HepG2 (cell line): Measurements from ENCODE around the gene TRPT1. TPM values are rescaled to one million over a fixed set of nuclear protein-coding genes. Genes with fewer than 3 reads are reported as not detected.

Experiments
- AGO2 ChIP-seq: fragments of 200-400 bp; formaldehyde crosslinking; optimal IDR thresholded peaks from 2 replicates; pipeline ENCODE3; 2017; ENCODE audit warnings: mild to moderate bottlenecking, low read depth, low read length, moderate library complexity
- ARNT ChIP-seq: fragments of 450-650 bp; IDR thresholded peaks from 2 replicates; pipeline ENCODE4 v1.6.1; 2017
- CTCF ChIP-seq: sonication (generic); formaldehyde crosslinking; IDR thresholded peaks from 2 replicates; pipeline ENCODE4 v1.5.0; 2020; ENCODE audit warnings: mild to moderate bottlenecking, missing genetic modification reagents, moderate library complexity
- GATA4 ChIP-seq: sonication (generic); IDR thresholded peaks from 2 replicates; pipeline ENCODE4 v1.6.1; 2016; ENCODE audit warnings: antibody characterized with exemption, low read depth, borderline replicate concordance
- HNF4A ChIP-seq: sonication (generic); formaldehyde crosslinking; IDR thresholded peaks from 2 replicates; pipeline ENCODE4 v1.4.0; 2020; ENCODE audit warnings: missing genetic modification reagents
- HOXA9 ChIP-seq: sonication (generic); formaldehyde crosslinking; IDR thresholded peaks from 2 replicates; pipeline ENCODE4 v1.8.1; 2022; ENCODE audit warnings: missing genetic modification reagents, mild to moderate bottlenecking, moderate library complexity, borderline replicate concordance
- SAFB2 ChIP-seq: sonication (generic); formaldehyde crosslinking; IDR thresholded peaks from 2 replicates; pipeline ENCODE4 v1.5.1; 2020; ENCODE audit warnings: missing genetic modification reagents, low read depth, mild to moderate bottlenecking, borderline replicate concordance
- TCF7 ChIP-seq: sonication (generic); IDR thresholded peaks from 2 replicates; pipeline ENCODE4 v1.6.1; 2016; ENCODE audit warnings: antibody characterized with exemption, low read depth
- THAP11 ChIP-seq: IDR thresholded peaks from 2 replicates; pipeline ENCODE4 v1.6.1; 2016; ENCODE audit warnings: missing biosample characterization, missing genetic modification reagents
- ZGPAT ChIP-seq: IDR thresholded peaks from 2 replicates; pipeline ENCODE4 v1.6.1; 2016; ENCODE audit warnings: mild to moderate bottlenecking
- ZNF44 ChIP-seq: sonication (generic); formaldehyde crosslinking; IDR thresholded peaks from 2 replicates; pipeline ENCODE4 v1.5.1; 2020; ENCODE audit warnings: mild to moderate bottlenecking, missing genetic modification reagents
- ZNF577 ChIP-seq: sonication (generic); formaldehyde crosslinking; IDR thresholded peaks from 2 replicates; pipeline ENCODE4 v1.4.0; 2020; ENCODE audit warnings: mild to moderate bottlenecking, low read depth, missing genetic modification reagents, borderline replicate concordance
- polyA plus RNA-seq, 8 experiments: library from polyadenylated mRNA; depleted of rRNA in 3 of 8; stranded (reverse) in 7 of 8; unstranded in 1 of 8; fragments of >200 nt; fragmentation: Illumina TruSeq in 4 of 8; extraction: Trizol in 4 of 8; gene quantifications; 2 replicates each; pipeline versions ENCODE4 v1.2.1 to v1.2.3, GENCODE V29; 2011 to 2016; ENCODE audit warnings: low read depth in 4 of 8, missing spikeins in 1 of 8, mixed read lengths in 1 of 8; ENCODE audit not compliant: insufficient read depth in 1 of 8
- total RNA-seq, 5 experiments: library from RNA; depleted of rRNA; stranded (reverse); fragments of >200 nt; fragmentation: Illumina TruSeq; extraction: Trizol; gene quantifications; 2 replicates each; pipeline ENCODE4 v1.2.3, GENCODE V29; 2016; ENCODE audit warnings: low read depth in 1 of 5
- TF ChIP-seq, protein P1 (sequence below): IDR thresholded peaks from 2 replicates; pipeline ENCODE4 v1.6.1; 2016; ENCODE audit warnings: low read depth, missing genetic modification reagents, missing compliant biosample characterization
- TF ChIP-seq, protein P2 (sequence below): sonication (generic); formaldehyde crosslinking; conservative IDR thresholded peaks from 2 replicates; pipeline ENCODE4 v1.4.0; 2020; ENCODE audit warnings: missing genetic modification reagents
- TF ChIP-seq, protein P3 (sequence below): sonication (generic); formaldehyde crosslinking; IDR thresholded peaks from 2 replicates; pipeline ENCODE4 v1.5.0; 2020; ENCODE audit warnings: missing genetic modification reagents

The TRPT1 gene
- total and polyA plus RNA-seq, 2 of the 13 experiments (the other 11 are each of a cell fraction or from before 2014, with no cell fraction given), result 24.8 to 40.7 TPM

- TF ChIP-seq, protein P1, sequence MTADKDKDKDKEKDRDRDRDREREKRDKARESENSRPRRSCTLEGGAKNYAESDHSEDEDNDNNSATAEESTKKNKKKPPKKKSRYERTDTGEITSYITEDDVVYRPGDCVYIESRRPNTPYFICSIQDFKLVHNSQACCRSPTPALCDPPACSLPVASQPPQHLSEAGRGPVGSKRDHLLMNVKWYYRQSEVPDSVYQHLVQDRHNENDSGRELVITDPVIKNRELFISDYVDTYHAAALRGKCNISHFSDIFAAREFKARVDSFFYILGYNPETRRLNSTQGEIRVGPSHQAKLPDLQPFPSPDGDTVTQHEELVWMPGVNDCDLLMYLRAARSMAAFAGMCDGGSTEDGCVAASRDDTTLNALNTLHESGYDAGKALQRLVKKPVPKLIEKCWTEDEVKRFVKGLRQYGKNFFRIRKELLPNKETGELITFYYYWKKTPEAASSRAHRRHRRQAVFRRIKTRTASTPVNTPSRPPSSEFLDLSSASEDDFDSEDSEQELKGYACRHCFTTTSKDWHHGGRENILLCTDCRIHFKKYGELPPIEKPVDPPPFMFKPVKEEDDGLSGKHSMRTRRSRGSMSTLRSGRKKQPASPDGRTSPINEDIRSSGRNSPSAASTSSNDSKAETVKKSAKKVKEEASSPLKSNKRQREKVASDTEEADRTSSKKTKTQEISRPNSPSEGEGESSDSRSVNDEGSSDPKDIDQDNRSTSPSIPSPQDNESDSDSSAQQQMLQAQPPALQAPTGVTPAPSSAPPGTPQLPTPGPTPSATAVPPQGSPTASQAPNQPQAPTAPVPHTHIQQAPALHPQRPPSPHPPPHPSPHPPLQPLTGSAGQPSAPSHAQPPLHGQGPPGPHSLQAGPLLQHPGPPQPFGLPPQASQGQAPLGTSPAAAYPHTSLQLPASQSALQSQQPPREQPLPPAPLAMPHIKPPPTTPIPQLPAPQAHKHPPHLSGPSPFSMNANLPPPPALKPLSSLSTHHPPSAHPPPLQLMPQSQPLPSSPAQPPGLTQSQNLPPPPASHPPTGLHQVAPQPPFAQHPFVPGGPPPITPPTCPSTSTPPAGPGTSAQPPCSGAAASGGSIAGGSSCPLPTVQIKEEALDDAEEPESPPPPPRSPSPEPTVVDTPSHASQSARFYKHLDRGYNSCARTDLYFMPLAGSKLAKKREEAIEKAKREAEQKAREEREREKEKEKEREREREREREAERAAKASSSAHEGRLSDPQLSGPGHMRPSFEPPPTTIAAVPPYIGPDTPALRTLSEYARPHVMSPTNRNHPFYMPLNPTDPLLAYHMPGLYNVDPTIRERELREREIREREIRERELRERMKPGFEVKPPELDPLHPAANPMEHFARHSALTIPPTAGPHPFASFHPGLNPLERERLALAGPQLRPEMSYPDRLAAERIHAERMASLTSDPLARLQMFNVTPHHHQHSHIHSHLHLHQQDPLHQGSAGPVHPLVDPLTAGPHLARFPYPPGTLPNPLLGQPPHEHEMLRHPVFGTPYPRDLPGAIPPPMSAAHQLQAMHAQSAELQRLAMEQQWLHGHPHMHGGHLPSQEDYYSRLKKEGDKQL (CRISPR knock-in tag), result no peak
- no peak for TF ChIP-seq SAFB2
- no peak for TF ChIP-seq ARNT
- no peak for TF ChIP-seq ZNF577 (CRISPR knock-in tag)
- peak; percentile 9; the same call in 1 of the 2 replicates for TF ChIP-seq ZGPAT (CRISPR knock-in tag)
- no peak for TF ChIP-seq CTCF (CRISPR knock-in tag)
- peak; percentile 22; the same call in 1 of the 2 replicates for TF ChIP-seq HNF4A (CRISPR knock-in tag)
- no peak for TF ChIP-seq HOXA9 (CRISPR knock-in tag)
- TF ChIP-seq TCF7, result no peak
- TF ChIP-seq ZNF44 (CRISPR knock-in tag), result no peak
- TF ChIP-seq, protein P2, sequence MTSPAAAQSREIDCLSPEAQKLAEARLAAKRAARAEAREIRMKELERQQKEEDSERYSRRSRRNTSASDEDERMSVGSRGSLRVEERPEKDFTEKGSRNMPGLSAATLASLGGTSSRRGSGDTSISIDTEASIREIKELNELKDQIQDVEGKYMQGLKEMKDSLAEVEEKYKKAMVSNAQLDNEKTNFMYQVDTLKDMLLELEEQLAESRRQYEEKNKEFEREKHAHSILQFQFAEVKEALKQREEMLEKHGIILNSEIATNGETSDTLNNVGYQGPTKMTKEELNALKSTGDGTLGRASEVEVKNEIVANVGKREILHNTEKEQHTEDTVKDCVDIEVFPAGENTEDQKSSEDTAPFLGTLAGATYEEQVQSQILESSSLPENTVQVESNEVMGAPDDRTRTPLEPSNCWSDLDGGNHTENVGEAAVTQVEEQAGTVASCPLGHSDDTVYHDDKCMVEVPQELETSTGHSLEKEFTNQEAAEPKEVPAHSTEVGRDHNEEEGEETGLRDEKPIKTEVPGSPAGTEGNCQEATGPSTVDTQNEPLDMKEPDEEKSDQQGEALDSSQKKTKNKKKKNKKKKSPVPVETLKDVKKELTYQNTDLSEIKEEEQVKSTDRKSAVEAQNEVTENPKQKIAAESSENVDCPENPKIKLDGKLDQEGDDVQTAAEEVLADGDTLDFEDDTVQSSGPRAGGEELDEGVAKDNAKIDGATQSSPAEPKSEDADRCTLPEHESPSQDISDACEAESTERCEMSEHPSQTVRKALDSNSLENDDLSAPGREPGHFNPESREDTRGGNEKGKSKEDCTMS (CRISPR knock-in tag), result no peak
- peak; percentile 16 for TF ChIP-seq AGO2
- TF ChIP-seq, protein P3, sequence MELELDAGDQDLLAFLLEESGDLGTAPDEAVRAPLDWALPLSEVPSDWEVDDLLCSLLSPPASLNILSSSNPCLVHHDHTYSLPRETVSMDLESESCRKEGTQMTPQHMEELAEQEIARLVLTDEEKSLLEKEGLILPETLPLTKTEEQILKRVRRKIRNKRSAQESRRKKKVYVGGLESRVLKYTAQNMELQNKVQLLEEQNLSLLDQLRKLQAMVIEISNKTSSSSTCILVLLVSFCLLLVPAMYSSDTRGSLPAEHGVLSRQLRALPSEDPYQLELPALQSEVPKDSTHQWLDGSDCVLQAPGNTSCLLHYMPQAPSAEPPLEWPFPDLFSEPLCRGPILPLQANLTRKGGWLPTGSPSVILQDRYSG (CRISPR knock-in tag), result no peak
- no peak for TF ChIP-seq GATA4
- no peak for TF ChIP-seq THAP11 (CRISPR knock-in tag)
These were observed 21.9 kb upstream of the TRPT1 start (continued) for GRCh38 chr11:64247729-64248531.
